Kidney glomerular epithelial cell (primary cell): ENCODE measurements around the gene ATP6V1F.

Source experiments
- DNase-seq: peaks from one replicate; lab custom pipeline; 2025; lab: John Stamatoyannopoulos, UW

ATP6V1F gene

DNA sequence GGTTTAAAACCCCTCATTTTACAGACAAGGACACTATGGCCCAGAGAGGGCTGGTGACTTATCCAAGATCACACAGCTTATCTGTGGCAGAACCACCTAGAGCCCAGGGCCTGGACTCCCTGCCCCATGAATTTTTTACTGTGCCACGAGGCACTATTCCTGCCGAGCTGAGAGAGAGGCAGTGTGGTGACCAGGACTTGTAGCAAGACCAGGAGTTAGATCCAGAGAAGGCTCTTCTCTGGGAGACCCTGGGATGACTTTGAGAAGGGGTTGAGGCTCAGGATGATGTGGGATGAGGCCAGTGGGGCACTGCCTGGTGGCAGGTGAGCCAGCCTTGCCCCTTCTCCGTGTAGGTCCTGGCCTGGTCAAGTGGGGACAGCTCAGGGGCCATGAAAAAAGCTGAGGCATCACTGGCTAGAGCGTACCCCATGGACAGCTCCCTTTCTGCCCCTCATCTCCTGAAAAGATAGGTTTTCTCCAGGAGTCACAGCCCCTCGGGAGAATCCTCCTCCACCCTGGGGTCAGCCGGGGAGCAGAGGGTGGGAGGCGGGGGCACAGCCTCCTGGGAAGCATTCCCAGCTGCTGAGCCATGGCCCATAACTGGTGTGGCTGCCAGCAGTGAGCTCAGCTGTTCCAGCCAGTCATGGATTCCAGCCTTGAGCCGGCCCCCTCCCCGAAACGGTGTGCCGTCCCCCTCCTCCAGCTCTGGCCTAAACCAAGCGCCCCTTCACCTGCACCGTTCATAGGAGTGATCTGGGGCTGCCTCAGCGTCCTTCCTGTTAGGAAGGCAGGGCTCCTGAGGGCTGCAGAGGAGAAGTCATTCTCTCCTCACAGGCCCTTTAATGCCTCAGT lies 26.6 kb upstream of the ATP6V1F start:
- DNase-seq = no peak

DNA sequence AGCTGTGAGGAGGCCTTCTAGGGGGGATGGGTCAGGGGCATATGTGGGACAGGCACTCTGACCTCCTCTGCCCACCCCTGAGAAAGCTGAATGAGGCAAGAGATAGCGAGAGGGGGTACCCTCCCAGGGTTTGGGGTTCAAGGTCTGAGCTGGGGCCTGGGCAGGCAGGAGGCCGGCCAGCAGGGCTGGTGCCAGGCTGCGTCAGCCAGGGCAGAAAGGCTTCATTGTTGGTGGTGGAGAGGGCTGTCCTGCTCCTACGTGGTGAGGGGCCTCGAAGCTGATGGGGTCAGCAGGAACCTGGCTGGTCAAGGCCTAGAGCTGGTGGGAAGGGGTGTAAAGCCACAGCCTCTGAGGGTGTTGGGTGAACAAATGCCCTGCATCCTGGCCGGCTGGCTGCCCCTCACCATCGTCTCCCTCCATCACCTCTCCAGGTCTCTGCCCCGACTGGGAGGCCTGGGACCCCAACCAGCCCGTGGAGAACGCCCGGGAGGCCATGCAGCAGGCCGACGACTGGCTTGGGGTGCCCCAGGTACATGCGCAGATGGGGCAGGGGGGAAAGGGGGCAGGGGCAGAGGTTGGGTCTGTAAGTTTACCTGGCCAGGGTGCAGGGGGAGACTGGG lies 25.8 kb upstream of the ATP6V1F start:
- no peak for DNase-seq

DNA sequence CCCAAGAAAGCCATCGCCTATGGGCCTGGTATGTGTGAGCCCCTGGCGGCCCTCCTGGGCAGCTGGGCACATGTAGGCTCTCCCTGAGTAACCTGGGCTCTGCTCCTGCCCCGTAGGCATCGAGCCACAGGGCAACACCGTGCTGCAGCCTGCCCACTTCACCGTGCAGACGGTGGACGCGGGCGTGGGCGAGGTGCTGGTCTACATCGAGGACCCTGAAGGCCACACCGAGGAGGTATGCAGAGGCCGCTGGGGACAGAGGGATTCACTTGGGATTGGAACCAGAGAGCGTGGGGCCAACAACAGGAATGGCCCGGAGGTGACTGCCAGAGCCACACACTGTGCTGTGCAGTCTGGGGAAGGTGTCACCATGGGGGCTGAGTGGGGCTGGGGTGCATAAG lies 25.1 kb upstream of the ATP6V1F start:
- DNase-seq = no peak

GRCh38 chr7:128838109-128838779 lies 24.4 kb upstream of the ATP6V1F start:
- DNase-seq = no peak

- DNase-seq = no peak
Observed at GRCh38 chr7:128838981-128839731, 23.5 kb upstream of the ATP6V1F start.

DNA sequence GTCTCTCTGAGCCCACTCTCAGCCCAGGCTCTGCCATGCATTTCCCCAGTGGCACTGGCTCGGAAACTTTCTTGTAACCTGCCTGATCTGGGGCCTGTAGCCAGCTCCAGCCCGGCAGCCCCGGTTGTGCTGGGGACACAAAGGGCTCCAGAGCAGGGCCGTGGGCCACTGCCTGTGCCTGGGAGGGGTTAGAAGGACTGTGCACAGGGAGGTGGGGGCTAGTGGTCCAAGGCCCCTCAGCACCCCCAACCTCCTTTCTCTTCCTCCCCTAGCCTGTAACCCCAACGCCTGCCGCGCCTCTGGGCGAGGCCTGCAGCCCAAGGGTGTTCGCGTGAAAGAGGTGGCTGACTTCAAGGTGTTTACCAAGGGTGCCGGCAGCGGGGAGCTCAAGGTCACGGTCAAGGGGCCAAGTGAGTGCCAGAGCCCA lies 22.9 kb upstream of the ATP6V1F start:
- DNase-seq = no peak

GRCh38 chr7:128840326-128841170 lies 22.1 kb upstream of the ATP6V1F start:
- DNase-seq = no peak

DNA sequence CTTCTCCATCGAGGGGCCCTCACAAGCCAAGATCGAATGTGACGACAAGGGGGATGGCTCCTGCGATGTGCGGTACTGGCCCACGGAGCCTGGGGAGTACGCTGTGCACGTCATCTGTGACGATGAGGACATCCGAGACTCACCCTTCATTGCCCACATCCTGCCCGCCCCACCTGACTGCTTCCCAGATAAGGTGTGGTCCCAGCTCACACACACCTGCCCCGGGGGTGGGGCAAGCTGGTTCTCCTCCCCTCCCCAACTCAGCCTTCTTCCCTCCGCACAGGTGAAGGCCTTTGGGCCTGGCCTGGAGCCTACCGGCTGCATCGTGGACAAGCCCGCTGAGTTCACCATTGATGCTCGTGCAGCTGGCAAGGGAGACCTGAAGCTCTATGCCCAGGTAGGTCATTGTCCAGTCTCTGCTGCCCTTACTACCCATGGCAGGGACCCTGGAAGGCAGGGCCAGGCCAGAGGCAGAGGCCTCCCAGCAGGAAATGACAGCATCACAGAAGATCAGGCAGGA lies 21.4 kb upstream of the ATP6V1F start:
- DNase-seq = no peak

- no peak for DNase-seq
Observed at GRCh38 chr7:128841921-128842673, 20.6 kb upstream of the ATP6V1F start.

DNA sequence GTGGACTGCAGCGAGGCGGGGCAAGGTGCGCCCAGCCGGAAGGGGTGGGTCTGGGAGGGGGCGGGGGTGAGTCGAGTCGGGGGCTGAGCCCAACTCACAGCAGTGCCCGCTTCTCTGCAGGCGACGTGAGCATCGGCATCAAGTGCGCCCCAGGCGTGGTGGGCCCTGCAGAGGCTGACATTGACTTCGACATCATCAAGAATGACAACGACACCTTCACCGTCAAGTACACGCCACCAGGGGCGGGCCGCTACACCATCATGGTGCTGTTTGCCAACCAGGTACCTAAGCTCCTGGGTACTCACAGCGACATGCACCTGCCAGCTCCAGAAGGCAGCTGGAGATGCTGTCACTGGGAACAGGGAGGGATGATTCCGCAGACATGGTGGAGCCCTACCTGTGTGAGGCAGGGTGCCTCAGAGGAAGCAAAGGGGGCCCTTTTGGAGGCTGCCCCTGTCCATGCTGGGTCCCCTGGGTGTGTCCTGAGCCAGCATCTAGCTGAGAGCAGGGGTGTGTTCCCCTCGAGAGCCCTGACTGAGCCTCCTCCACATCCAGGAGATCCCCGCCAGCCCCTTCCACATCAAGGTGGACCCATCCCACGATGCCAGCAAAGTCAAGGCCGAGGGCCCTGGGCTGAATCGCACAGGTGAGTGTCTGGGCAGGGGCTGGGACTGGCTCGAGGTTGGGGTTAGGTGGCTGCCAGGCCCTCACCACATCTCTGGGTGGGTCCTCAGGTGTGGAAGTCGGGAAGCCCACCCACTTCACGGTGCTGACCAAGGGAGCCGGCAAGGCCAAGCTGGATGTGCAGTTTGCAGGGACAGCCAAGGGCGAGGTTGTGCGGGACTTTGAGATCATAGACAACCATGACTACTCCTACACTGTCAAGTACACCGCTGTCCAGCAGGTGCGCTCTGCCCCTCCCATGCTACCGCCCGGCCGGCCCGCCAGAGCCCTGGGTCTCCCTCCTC lies 19.7 kb upstream of the ATP6V1F start:
- no peak for DNase-seq

GRCh38 chr7:128843938-128844621 lies 18.6 kb upstream of the ATP6V1F start:
- no peak for DNase-seq

- DNase-seq = no peak
Observed at GRCh38 chr7:128844777-128845311, 17.8 kb upstream of the ATP6V1F start.

DNA sequence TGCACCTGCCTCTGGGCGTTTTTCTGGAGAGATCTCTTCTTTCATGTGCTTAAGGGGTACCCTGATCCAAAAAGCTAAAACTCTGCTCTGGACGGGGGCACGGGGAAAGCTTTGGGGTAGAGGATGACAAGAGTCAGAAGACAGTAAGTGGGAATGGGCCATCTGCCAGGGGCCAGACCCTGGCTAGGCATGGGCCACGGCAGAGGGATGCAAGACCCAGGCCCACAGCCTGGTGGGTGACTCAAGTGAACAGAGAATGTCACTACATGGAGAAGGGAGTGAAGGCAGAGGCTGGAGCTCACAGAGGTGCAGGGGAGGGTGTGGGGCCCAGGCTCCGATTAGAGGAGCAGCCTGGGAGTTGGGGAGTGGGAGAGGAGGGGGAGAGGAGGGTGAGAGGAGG lies 17.2 kb upstream of the ATP6V1F start:
- DNase-seq = no peak

DNA sequence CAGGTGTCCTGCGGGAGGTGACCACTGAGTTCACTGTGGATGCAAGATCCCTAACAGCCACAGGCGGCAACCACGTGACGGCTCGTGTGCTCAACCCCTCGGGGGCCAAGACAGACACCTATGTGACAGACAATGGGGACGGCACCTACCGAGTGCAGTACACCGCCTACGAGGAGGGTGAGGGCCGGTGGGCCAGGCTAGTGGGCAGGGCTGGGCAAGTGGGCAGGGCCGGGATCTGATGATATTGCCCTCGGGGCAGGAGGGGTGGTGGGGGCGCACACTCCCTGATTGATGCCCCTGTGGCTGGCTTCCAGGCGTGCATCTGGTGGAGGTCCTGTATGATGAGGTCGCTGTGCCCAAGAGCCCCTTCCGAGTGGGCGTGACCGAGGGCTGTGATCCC lies 16.7 kb upstream of the ATP6V1F start:
- DNase-seq = no peak

DNA sequence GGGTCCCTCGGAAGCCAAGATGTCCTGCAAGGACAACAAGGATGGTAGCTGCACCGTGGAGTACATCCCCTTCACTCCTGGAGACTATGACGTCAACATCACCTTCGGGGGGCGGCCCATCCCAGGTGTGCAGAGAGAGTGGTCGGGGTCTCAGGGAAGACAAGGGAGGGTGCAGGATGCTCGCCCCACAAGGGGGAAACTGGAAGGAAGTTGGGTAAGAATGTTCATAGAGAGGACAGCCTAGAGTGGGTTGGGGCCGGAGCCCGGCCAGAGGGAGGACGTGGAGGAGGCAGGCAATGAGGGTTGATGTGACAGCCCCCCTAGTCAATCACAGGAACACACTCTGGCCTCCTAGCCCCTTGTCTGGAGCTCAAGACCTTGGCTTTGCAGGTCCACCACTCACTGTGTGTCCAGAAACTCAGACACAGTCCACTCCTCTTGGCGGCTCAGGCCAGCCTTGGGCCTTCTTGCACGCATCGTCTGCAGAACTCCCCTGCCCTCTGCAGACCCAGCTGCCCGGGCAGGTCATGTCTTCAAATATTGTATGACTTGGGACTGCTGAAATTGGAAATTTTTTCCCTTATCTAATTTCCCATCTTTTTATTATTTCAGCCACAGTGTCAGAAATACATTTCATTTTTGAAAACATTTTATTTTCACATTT lies 15.7 kb upstream of the ATP6V1F start:
- no peak for DNase-seq

DNA sequence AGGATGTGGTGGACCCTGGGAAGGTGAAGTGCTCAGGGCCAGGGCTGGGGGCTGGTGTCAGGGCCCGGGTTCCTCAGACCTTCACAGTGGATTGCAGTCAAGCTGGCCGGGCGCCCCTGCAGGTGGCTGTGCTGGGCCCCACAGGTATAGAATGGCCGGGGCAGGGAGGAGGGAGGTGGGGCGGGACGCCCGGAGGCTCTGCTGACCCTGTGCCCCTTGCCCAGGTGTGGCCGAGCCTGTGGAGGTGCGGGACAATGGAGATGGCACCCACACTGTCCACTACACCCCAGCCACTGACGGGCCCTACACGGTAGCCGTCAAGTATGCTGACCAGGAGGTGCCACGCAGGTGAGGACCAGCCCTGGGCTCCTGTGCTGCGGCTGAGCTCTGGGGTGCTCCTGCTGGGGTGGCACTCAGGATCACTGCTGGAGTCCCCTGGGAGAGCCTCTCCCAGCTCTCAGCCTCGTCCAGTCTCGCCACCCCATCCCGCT lies 14.9 kb upstream of the ATP6V1F start:
- DNase-seq = no peak

DNA sequence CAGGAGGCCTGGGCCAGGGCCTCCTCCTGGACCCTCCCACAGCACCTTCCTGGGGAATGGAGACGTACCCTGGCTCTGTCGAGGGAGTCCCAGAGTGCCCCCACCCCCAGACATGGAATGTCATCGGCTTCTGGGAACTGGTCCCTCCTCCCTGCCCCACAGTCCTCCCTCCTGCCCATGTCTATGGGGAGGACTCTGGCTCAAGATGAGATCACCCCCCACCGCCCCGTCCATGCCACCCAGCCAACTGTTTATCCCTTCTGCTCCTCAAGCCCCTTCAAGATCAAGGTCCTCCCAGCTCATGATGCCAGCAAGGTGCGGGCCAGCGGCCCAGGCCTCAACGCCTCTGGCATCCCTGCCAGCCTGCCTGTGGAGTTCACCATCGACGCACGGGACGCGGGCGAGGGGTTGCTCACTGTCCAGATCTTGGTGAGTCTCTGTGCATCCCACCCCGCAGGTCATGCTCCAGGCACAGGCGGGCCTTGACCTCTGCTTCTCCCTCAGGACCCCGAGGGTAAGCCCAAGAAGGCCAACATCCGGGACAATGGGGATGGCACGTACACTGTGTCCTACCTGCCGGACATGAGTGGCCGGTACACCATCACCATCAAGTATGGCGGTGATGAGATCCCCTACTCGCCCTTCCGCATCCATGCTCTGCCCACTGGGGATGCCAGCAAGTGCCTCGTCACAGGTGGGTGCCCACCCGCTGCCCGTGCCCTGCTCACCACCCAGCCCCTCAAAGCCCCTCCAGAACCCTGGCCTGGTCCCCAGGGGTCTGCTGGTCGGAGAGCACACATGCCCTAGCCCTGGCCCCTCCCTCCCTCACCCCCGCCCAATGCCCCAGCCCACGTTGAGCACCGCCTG lies 14.1 kb upstream of the ATP6V1F start:
- no peak for DNase-seq
